ENCODE results near the gene DDX31.

The DDX31 gene

DNA sequence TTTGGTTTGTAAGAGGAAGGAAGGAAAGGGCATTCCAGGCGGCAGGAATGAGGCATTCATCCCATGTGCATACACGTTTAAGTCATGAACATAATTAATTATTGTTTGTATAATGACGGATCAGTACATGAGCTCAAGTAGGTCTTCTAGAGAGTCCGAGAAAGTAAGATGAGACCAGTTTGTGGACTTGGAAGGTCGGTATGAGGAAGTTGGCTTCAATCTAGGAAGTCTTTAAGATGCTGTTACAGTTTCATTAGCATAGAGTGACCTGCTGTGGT is 2.6 kb upstream of the DDX31 start:
- no peak for DNase-seq

DNA sequence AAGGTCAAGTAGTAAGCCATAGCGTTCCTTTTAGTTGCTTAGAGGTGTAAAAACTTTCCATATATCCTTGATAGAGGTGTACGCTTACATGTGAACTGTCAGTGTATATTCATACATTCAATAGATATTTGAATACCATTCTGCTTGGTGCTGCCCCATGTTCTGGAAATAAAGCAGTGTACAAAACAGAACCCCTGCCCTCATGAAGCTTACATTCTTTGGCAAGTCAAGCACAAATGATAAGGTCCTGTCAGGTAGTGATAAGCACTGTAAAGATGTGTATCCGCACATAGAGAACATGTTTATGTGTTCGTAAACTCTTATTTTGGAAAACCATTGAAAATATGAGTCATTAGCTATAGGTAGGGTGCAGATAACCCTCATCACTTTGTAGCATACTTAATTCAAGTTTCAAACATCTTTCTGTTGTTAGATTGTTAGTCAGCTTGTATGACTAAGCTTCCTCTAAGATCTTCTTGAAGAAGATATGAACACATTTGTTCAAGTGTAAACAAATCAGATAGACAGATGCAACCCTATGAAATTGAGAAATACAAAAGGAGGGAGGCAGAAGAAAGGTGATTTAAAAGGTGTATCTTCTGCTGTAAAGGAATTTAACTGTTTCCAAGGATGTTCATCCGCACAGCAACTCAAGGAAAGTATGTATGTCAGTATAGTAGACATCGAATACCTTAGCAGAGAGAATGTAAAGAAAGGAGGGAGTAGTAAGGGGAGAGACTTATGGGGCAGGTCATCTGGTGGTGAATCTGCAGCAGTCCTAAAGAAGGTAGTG is 2.0 kb upstream of the DDX31 start:
- DNase-seq, result no peak

DNA sequence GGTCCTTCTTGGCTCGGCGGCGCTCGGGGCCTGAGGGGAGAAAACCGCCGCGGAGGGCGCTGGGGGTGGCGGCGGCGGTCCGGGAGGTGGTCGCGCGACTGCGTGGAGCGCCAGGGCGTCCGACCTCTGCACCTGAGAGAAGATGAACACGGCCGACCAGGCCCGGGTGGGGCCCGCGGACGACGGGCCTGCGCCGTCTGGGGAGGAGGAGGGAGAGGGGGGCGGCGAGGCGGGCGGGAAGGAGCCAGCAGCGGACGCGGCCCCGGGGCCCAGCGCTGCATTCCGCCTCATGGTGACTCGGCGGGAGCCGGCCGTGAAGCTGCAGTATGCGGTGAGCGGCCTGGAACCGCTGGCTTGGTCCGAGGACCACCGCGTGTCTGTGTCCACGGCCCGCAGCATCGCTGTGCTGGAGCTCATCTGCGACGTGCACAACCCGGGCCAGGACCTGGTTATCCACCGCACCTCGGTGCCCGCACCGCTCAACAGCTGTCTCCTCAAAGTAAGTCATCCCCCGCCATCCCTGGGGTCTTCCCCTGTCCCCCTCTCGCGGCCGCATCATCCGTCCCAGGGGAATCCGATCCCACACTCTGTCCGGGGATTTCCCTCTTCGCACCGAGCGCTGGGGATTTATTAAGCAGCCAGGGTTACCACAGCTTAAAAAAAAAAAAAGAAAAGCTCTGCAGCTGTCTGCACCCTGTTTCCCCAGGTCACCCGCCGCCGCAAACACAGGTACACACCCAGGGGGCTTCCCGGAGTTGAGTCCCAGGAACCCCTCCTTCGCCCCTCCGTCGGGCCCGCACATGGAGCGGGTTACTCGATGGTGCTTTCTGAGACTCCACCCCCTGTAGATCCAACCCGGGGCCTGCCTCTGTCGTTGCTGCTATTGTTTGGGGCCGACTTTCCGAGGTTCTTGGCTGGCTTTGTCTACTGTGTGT is 941 bp upstream of the DDX31 start, which contains the start of gene GTF3C4:
GTF3C4 (plus strand) TSS at position 8 of the 935 bp plus-strand sequence; CDS start at position 143, 135 bp downstream.
- no peak for DNase-seq

DNA sequence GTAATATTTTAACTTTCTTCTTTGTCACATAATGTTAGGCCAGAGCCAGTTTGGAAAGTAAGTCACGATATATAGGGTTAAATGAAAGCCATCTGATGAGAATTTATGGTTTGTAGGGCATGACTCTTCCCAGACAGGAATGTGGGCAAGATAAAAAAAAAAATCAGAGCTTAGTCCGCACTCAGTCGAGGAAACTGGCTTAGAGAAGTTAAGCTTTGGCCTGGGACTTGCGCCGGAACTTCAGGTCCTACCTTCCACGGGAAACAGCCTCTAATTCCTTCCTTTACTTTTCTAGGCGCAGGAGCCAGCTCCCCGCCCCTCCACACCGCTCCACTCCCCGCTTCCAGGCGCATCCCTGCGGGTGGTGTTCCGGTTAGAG is 475 bp downstream of the DDX31 start:
- DNase-seq, result no peak

DNA sequence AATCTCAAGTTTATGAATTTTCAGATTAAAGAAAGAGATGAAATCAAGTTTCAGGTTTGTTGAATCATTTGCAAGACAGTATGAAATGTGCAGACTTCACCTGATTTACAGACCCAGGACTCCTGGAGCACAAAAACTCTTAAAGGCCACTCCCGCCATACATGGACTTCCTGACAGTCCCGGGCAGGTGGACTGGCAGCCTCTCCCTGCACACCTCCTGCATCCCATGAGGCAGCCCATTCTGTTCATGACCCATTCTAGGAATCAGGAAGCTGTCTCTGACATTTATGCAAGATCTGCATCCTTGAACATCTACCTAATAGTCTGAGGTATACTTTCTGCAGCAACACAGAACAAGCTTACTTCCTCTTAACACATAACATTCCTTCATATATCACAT is 5.9 kb downstream of the DDX31 start:
- no peak for DNase-seq

DNA sequence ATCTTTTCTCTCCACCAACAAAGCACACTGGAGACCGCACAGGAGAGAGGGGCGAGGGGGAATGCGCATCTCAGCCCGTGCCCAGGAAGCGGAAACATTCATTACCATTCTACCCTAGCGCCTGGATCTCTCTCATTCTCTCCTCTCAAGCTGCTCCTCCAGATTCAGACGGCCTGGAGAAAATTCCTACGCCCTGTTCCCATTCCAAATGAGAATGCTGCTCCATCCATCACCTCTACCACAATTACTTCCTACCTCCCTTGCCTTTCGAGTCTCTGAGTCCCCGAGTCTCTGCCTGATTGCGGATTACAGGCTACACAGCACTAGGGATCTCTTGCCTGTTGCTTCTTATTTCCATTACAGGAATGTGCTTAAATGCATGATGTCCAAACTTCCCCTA is 6.7 kb downstream of the DDX31 start:
- DNase-seq, result no peak

DNA sequence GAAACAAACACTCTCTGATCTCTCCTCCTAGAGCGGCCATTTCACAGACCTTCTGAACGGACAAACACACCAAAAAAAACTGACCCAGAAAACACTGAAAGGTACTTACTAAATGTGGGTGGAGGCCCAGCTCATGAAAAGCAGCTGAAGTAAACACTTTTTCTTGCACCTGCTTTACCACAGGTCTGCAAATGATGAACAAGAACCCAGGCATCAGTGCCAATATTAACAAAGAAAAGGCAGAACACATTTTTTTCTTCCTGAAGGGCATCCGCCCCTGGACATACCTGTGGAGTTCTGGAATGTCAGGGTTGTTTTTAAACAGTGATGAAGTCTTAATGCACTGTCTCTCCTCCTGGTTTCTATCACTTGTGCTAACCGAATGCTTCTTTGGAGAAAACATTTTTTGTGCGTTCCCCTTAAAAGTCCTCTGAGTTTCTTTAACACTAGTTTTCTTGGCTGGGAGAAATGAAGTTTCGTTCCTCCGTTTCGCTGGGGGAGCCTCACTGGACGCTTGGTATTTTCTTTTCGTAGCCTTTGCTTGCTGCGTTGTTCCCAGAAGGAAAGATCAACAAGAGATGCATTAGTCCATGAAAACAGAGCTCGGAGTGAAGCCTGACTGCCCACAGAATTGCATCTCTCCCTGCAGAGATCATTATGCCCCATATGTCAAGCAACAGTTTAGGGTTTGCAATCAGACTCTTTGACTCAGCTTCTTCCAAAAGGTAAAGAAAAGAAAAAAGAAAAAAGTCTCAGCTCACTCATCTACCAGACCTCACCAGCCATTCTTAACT is 7.4 kb downstream of the DDX31 start:
- no peak for DNase-seq

DNA sequence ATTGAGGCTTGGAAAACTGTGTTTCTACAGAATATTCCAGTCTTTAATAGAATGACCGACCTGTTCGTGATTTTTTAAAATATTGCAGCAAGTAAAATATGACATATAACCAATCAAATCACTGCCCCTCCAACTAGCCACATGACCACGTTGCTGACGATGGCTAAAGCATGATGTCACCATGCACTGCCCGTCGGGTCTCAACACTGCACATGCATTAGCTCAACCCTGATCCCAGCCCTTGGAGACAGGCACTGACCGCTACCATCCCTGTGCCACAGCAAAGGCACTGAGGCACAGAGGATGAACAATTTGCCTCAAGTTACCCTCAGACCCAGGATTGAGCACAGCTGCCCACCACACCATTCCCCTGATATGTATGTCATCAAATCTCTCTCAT is 13.5 kb downstream of the DDX31 start:
- DNase-seq, result no peak

DNA sequence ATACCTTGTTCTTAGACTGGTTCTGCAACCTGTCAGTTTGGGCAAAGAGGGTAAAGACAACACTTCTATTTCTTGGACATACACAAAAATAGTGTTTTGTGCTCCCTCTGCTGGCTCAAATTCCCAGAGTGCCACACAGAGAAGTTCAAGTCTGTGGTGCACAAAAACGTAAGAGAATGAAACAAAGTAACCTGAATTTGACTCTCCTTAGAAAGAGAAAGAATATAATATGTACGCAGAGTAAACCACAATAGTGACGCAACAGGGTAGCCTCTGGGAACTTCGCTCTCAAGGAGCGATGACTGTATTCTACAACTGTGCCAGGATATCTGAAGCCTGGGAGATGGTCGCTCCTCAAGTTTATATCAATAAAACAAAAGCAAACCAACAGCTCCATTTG is 18.5 kb downstream of the DDX31 start:
- no peak for DNase-seq

DNA sequence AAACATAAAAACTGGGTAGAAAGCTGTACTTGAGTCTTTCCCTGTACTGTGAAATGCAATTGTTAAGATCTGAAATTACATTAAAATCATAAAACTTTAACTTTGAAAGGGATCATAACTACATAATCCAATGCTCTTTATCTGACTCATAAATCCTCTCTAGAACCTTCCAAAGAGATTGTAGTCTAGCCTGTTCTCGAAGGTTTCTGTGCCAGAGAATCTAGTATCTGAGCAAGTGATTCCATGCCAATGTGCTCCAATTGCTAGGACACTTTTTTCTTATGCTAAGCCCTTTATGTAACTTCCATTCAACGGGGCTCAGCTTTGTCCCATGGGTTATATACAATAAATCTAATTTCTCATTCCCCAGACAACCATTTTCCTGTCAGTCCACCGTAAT is 21.1 kb downstream of the DDX31 start:
- DNase-seq, result no peak

DNA sequence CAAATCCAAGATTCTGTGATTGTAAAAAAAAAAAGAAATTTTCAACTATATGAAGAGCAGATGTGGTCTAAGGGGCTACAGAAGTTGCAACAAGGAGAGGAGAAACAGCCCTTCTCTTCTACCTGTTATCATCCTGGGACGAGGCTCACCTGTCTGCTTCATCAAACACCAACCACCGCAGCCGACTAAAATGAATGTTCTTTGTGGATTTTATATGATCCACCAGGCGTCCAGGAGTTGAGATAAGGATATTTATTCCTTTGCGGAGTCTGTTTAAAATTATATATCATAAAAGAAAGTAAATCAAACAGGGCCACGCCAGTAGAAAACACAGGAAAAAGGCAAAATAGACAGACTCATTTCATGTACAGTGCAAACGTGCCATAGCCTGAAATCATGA is 21.5 kb downstream of the DDX31 start:
- no peak for DNase-seq

DNA sequence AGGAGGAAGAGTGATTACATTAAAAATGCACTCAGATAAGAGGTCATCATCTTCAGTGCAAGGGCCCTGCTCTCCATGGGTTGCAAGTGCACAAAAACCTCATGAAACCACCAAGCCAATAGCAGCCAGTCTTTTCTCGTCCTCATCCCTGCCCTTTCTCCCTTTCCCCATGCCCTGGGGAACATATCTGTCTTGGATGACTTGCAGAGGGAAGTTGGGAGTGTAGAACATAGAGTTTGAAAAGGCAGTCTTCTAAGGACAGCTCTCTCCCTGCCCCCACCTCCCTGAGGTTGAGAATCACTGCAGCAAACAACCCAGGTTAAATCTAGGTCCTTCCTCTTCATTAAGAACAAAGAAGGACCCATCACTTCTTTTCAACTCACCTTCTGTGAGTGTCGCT is 22.0 kb downstream of the DDX31 start:
- DNase-seq, result no peak

DNA sequence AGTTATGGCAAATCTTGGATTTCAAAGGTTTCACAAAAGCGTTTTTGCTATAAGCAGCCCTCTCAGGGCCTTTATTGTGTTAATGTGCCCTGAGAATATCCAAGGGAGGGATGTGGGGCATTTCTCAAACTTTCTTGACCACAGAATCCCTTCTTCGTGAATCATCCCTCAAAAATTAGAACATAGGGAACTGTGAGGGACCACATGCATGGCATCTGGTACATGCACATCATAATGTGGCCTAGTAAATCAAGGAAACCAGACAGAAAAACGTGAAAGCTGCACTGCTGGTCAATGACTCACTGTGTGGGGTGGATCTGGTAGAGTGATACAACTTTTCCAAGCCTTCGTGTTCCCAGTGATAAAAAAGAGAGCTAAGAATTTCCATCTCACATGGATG is 22.4 kb downstream of the DDX31 start:
- DNase-seq, result no peak

DNA sequence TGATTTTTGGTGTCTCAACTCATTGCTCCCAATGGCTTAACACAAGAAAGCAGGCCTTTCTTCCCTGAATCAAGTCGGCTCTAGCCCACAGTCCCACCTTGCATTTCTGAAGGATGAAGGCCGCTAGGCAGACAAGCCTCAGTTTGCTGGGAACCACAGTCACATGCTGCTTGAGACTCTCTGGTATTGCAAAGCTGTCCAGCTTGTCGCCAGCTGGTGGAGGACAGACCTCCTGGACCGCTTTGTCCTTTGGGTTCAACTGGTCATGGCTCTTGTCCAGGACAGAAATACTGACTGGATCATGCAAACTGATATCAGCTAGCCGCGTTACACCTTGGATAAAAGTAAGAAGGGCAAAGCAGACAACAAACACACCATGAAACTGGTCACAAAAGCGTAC is 23.1 kb downstream of the DDX31 start:
- DNase-seq, result no peak

DNA sequence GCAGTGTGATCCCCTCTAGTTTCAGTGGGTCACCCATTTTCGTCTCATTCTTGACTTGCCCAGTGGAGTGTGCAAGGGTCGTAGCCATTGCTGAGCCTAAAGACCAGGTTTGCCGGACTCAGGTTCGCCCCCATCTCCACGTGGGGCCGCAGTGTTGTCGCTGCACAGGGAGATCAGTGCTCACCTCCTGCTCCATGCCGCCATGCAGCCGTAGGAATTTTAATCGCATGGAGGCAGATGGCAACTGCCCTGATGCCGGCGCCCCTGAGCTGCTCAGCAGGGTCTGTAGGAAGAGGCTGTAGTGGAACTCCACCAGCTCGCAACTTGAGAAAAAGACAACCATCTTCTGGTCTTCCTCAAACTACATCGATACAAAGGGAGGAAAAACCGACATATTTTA is 24.1 kb downstream of the DDX31 start:
- DNase-seq, result no peak

DNA sequence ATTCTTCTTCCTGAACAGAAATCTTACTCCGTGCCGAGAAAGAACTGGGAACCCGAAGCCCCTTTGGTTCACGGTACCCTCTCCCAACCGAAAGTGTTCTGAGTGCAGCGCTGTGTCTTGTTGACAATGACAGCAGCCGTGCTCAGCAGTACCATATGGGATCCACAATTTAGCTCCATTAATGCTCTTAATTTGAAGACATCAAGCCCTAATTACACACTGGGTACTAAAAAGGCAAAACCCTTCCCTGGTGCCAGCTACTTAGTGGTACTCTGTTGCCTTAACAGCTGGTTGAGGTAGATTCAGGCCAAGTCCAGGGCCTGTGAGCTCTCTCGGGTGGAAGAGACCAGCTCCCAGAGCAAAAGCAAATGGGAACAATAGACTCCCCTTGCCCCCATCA is 24.5 kb downstream of the DDX31 start:
- no peak for DNase-seq

DNA sequence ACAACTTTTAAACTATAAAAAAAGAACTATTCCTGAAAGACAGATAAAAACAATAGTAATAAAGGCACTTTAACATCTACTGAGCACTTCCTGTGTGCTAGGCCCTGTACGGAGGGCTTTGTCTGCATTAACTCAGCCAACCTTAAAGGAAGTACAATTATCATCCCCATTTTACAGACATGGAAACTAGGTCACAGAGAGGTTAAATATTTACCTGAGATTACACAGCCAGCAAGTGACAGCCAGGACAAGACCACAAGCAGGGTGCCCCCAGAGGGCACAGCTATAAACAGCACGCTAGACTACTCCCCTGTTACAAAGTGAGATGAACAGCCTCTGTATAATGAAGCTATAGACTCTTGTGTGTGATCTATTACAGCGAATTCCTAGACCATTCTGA is 25.5 kb downstream of the DDX31 start:
- no peak for DNase-seq

DNA sequence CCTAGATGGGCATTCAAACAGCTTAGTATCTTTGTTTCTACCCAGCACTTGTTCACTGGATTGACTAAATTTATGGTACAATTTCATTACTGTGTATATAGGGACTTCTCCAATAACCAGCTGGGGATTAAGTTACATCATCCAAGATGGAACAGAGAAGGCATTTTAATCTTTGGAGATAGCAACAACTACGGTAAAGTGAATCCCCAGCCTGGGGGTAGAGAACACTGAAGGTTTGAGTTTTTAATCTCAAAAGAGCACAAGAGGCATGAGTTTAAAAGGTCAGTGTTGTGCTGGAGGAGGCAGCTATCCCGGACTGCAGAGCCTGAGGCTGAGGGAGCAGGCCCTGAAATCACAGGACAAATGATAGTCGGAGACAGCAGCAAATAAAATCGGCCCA is 28.6 kb downstream of the DDX31 start:
- no peak for DNase-seq

DNA sequence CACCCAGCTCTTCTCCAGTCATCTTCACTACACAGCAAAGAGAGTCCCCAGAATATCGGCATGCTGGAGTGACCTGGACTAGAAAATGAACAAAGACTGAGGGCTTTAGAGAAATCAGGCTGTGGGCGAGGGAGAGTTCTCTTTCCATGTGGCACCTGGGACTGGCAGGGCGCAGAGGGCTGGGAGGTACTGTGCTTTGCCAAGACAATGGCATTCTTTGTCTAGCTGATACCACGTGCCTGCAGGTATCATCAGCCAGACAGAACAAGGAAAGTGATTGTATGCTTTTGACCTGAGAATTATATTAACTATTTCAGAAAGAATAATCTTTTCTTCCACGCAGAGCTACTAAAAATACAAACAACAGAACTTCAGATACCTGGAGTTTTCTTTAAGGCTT is 30.5 kb downstream of the DDX31 start:
- DNase-seq, result no peak

DNA sequence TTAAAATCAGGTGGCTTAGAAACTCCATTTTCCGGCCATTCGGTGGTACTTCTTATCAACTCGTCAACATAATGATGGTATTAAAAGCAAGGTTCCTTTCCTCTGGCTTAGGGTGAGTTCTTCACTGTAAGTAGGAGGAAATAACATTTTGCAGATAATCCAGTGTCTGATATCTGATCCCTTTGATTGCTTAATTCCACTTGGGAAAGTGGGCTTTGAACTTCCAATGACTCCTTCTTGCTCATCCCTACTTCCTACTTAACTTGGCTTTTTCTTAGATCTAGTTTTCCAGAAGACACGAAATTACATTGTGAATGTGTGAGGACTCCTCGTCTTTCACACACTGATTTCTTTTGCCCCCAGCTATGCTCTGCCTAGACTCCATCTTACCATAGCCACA is 31.5 kb downstream of the DDX31 start:
- no peak for DNase-seq

DNA sequence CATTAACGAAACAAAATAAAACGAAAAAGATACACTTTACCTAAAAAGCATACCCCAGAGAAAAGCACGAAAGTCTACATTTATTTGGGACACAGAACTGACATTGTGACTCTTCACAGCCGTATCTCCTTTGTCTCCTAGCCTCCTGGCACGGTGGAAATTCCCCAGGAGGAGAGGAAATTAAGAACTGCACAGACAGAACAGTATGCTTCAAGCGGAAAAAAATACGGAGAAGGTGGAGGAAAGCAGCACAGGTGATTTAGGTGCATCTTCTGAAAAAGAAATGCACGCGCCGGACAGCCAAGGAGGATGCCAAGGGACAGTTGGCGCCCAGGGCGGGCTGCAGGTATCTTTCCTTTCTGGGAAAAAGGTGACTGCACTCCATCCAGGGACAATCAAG is 32.0 kb downstream of the DDX31 start:
- DNase-seq, result no peak

DNA sequence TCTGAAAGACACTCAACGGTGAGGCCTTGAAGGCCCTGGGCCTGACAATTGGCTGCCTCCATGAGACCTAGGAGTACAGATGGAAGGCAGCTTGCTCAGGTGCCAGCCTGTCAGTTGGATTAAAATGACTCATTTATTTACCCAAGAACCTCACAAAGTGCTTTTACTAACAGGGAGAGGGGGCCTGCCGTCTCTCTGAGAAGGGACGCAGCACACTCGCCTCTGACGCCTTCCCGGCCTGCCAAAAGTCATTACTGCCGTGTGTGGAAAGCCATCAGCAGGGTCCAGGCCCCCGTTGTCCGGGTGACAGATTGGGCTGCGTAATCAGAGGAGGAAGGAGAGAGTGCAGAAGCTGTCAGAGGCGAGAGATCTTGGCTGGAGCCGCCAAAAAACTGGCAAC is 32.4 kb downstream of the DDX31 start:
- no peak for DNase-seq

DNA sequence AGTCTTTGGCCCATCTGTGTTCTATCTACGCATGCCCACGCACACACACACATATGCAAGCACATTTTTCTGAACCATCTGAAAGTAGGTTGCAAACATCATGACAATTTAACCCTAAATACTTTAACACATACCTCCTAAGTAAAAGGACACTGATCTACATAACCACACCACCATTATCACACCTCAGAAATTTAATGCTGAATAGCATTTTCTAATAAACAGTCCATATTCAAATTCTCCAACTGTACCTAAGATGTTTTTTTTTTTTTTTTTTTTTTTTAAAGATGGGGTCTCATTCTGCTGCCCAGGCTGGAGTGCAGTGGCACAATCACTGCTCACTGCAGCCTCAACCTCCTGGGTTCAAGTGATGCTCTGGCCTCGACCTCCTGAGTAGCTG is 35.5 kb downstream of the DDX31 start:
- DNase-seq, result no peak

All from NCI-H187 treated with DMSO at 0.1 percent for 48 hours (cell line).